Measurements from ENCODE around the gene ZFP90. TPM values are rescaled to one million over a fixed set of nuclear protein-coding genes. Genes with fewer than 3 reads are reported as not detected.
A peak's percentile ranks its signal among the peaks of the same experiment; 100 is the strongest.

ZFP90 gene
- total RNA-seq, 1 donor from 2014 or later: 17.7 TPM

DNA sequence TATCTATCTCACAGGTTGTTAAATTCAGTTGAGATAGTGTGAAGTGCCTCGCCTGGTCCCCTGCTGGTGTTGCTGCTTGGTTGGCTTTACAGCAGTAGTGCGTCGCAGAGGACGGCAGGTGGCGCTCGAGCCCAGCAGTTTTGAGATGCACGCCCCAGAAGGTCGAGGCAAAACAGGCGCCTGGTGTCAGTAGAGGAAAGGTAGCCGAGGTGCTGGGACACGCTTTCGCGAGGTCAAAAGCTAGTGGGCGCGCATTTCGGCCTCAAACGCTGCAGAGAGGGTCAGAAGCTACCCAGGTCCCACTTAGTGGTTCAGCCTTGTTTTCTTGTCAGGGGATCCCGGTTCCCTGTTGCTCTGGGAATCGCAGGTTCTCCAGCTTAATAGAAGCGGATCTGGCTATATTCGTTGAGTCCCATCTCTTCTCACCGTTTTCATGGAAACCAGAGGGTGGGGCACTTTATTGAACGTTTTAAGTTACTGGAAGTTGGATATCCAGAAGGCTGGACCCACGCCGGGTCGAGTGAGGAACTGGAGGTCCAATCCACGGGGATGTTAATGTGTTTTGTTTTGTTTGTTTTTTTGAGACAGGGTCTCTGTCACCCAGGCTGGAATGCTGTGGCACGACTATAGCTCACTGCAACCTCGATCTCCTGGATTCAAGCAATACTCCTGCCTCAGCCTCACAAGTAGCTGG lies 10.3 kb upstream of the ZFP90 start:
- intact Hi-C loops (cut with DNase I): loop anchor here (10.0 kb wide), 1 partner anchor 586 kb away; no protein-coding TSS in a partner anchor
- Histone ChIP-seq H3K4me3 (peak overlapping the region; percentile 19), H3K36me3 (no peaks in the 10 kb centered on the region), H3K9me3 (no peaks in the 10 kb centered on the region), H3K27ac (no peak overlapping the region), H3K4me1 (peaks cover 18% of the 10 kb centered on the region), H3K27me3 (no peaks in the 10 kb centered on the region)
- peak; percentile 94 for ATAC-seq
- TF ChIP-seq, protein P1, sequence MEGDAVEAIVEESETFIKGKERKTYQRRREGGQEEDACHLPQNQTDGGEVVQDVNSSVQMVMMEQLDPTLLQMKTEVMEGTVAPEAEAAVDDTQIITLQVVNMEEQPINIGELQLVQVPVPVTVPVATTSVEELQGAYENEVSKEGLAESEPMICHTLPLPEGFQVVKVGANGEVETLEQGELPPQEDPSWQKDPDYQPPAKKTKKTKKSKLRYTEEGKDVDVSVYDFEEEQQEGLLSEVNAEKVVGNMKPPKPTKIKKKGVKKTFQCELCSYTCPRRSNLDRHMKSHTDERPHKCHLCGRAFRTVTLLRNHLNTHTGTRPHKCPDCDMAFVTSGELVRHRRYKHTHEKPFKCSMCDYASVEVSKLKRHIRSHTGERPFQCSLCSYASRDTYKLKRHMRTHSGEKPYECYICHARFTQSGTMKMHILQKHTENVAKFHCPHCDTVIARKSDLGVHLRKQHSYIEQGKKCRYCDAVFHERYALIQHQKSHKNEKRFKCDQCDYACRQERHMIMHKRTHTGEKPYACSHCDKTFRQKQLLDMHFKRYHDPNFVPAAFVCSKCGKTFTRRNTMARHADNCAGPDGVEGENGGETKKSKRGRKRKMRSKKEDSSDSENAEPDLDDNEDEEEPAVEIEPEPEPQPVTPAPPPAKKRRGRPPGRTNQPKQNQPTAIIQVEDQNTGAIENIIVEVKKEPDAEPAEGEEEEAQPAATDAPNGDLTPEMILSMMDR (IDR thresholded peaks at IDR 0.05): peak; percentile 98
- peak; percentile 93 for DNase-seq

DNA sequence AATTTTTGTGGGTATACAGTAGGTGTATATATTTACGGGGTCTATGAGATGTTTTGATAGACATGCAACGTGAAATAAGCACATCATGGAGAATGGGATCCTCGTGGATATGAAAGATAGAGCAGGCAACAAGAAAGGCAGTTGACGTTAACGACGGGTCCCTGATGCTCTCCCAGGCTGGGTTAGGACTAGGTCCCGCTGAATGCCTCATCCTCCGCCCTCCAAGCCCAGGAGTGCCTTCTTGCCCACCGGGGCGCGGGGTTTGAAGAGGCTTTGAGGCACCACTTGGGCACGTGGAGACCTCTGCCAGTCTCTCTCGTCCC lies 9.5 kb upstream of the ZFP90 start:
- no peak for DNase-seq
- Histone ChIP-seq H3K4me3 (peak overlapping the region; percentile 89), H3K36me3 (no peaks in the 10 kb centered on the region), H3K9me3 (no peaks in the 10 kb centered on the region), H3K27me3 (no peaks in the 10 kb centered on the region), H3K27ac (peak overlapping the region; percentile 20), H3K4me1 (peaks cover 18% of the 10 kb centered on the region)
- TF ChIP-seq, protein P1 (IDR thresholded peaks at IDR 0.05): no peak
- intact Hi-C loops (cut with DNase I): loop anchor here (10.0 kb wide), 1 partner anchor 585 kb away; no protein-coding TSS in a partner anchor
- peak; percentile 24 for ATAC-seq

DNA sequence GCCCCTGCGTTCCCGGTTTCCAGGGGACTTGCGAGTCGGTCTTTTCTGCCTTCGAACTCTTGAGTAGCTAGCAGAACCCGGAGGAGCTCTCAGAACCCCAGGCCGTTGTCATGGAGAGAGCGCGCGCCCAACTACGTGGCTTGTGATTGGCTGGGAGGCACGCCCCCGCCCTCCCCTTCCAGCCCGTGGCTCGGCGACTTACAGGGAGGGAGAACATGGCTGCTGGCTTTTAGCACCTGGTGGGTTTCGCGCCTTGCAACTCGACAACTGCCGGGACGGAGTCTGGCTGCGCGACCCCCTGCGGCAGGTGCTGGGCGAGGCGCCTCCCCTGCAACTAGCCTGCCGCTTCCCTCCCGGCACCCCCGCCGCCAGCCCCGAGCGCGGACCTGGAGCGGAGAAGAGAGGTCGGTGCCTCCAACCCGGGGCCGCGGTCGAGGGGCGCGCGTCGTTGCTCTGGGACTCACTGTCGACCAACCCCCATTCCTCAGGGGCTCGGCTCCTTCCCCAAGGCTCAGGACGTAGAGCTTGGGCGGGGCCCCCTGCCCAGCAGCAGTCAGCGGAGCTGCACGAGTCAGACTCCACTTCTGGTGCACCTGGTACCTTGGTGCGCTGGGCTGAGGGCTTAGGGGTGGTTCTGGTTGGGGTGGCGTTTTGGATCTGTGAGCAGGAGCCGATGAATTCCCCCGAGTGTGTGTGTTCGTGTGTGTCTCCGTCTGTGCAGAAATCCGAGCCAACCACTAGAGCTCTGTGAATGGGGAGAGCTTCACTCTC lies 9.0 kb upstream of the ZFP90 start:
- DNase-seq: peak; percentile 95
- peaks cover 18% of the 10 kb centered on the region for H3K4me1 ChIP-seq
- TF ChIP-seq, protein P1 (IDR thresholded peaks at IDR 0.05): no peak
- no peaks in the 10 kb centered on the region for H3K27me3 ChIP-seq
- H3K27ac ChIP-seq: peak overlapping the region; percentile 20
- intact Hi-C loops (cut with DNase I): loop anchor here (10.0 kb wide), 1 partner anchor 585 kb away; no protein-coding TSS in a partner anchor
- H3K36me3 ChIP-seq: no peaks in the 10 kb centered on the region
- peak overlapping the region; percentile 89 for H3K4me3 ChIP-seq
- peak; percentile 98 for ATAC-seq
- H3K9me3 ChIP-seq: no peaks in the 10 kb centered on the region

GRCh38 chr16:68533937-68534336 lies 5.2 kb upstream of the ZFP90 start:
- Histone ChIP-seq H3K36me3 (no peaks in the 10 kb centered on the region), H3K4me1 (peaks cover 15% of the 10 kb centered on the region), H3K4me3 (no peak overlapping the region), H3K27ac (no peak overlapping the region), H3K27me3 (no peaks in the 10 kb centered on the region), H3K9me3 (no peaks in the 10 kb centered on the region)
- intact Hi-C loops (cut with DNase I): no loop called here
- TF ChIP-seq, protein P1 (IDR thresholded peaks at IDR 0.05): no peak
- ATAC-seq: no peak
- no peak for DNase-seq

DNA sequence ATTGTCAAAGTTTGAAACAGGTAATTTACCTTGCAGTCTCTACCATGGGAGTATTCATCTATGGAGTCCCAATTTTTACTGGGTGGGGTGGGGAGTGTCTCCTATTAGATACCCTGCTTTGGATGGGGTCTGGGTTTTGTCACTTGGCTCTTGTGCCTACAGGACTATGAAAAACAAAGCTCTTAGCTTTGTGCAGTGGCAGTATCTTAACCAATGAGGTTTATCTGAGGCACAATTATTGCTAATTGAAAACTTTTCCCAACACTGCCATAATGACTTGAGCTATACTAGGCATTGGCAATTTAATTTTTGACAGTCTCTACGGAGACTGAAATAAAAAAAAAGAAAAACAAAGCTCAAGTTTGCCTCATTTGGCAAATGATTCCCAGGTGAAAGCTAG lies 3.8 kb upstream of the ZFP90 start:
- no peaks in the 10 kb centered on the region for H3K9me3 ChIP-seq

More for the DNA sequence above, 3.8 kb upstream of the ZFP90 start:
- Histone ChIP-seq H3K27me3 (no peaks in the 10 kb centered on the region), H3K36me3 (no peaks in the 10 kb centered on the region), H3K27ac (no peak overlapping the region), H3K4me1 (peaks cover 6% of the 10 kb centered on the region), H3K4me3 (no peak overlapping the region)
- TF ChIP-seq, protein P1 (IDR thresholded peaks at IDR 0.05): no peak
- intact Hi-C loops (cut with DNase I): no loop called here
- DNase-seq (no peak), ATAC-seq (no peak)
